ENCODE results near the gene SORCS2.

SORCS2 gene

DNA sequence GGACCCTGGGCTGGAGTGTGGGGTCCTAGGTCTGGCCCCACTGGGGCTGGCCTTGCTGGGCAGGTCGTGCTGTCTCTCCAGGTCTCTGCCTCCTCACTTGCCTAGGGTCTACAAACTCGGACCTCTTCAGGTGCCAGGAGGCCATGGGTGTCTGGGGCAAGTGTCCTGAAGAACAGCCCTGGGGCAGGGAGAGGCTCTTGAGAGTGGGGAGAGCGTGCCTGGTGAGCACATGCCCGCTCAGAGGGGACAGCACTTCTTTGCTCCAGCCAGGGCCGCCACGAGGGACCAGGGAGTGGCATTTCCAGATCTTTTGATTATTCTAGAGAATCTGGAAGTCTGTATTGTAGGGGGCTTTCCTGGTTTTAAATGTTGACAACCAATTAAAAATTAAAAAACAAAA, 63.7 kb downstream of the SORCS2 start:
- Histone ChIP-seq H3K4me3 (ENCODE audit: insufficient read depth in 1 of 2, low read depth in 1 of 2, low read length in 2 of 2) (no peak overlapping the region), H3K4me2 (ENCODE audit: low read length, poor library complexity, severe bottlenecking) (no peak overlapping the region), H3K27ac (ENCODE audit: low read length, poor library complexity, severe bottlenecking) (no peak overlapping the region), H3K23ac (ENCODE audit: low read length in 2 of 2) (no peak overlapping the region), H3K18ac (ENCODE audit: low read depth in 1 of 2, low read length in 2 of 2) (no peak overlapping the region), H3K4ac (ENCODE audit: low read depth in 1 of 2, low read length in 2 of 2) (no peak overlapping the region), H2AFZ (ENCODE audit: low read depth, low read length) (no peak overlapping the region), H3K79me1 (replicated peaks; ENCODE audit: low read length, poor library complexity, severe bottlenecking) (peaks cover 6% of the 10 kb centered on the region), H3K27me3 (ENCODE audit: control insufficient read depth in 1 of 2, insufficient read depth in 1 of 2, low read length in 2 of 2) (peaks cover 27 to 39% of the 10 kb centered on the region in 2 experiments), H2BK12ac (ENCODE audit: low read length in 2 of 2) (peak overlapping the region in 1 of 2 experiments; percentile 15), H4K8ac (ENCODE audit: low read length) (no peak overlapping the region), H2AK5ac (ENCODE audit: low read length, severe bottlenecking) (no peak overlapping the region), H3K4me1 (ENCODE audit: control insufficient read depth, insufficient read depth, low read depth, low read length) (peaks cover 9% of the 10 kb centered on the region), H2BK5ac (ENCODE audit: low read depth, low read length, poor library complexity, severe bottlenecking) (no peak overlapping the region), H4K91ac (ENCODE audit: low read length) (peak overlapping the region; percentile 57), H3K14ac (ENCODE audit: low read length in 2 of 2) (no peak overlapping the region), H3K9me3 (ENCODE audit: control insufficient read depth, low read length) (peaks cover 7% of the 10 kb centered on the region), H3K36me3 (ENCODE audit: control insufficient read depth in 1 of 2, insufficient read depth in 2 of 2, low read depth in 1 of 2, low read length in 2 of 2) (no peaks in the 10 kb centered on the region), H2BK15ac (ENCODE audit: low read depth, poor library complexity, severe bottlenecking) (no peak overlapping the region), H3K9ac (ENCODE audit: low read length) (no peak overlapping the region), H2BK120ac (ENCODE audit: low read depth, low read length) (peak overlapping the region; percentile 24)
- 66% methylated on average over 4 of the region's 6 CpGs for WGBS
- no peak for DNase-seq

GRCh38 chr4:7256984-7257810, 64.9 kb downstream of the SORCS2 start:
- Histone ChIP-seq H3K4me3 (ENCODE audit: insufficient read depth in 1 of 2, low read depth in 1 of 2, low read length in 2 of 2) (no peak overlapping the region), H3K36me3 (ENCODE audit: control insufficient read depth in 1 of 2, insufficient read depth in 2 of 2, low read depth in 1 of 2, low read length in 2 of 2) (no peaks in the 10 kb centered on the region), H4K8ac (ENCODE audit: low read length) (no peak overlapping the region), H2BK120ac (ENCODE audit: low read depth, low read length) (no peak overlapping the region), H3K23ac (ENCODE audit: low read length in 2 of 2) (no peak overlapping the region), H2AK5ac (ENCODE audit: low read length, severe bottlenecking) (no peak overlapping the region), H3K4me1 (ENCODE audit: control insufficient read depth, insufficient read depth, low read depth, low read length) (peaks cover 9% of the 10 kb centered on the region), H3K27ac (ENCODE audit: low read length, poor library complexity, severe bottlenecking) (no peak overlapping the region), H3K9me3 (ENCODE audit: control insufficient read depth, low read length) (peaks cover 7% of the 10 kb centered on the region), H2BK15ac (ENCODE audit: low read depth, poor library complexity, severe bottlenecking) (no peak overlapping the region), H3K14ac (ENCODE audit: low read length in 2 of 2) (no peak overlapping the region), H3K4me2 (ENCODE audit: low read length, poor library complexity, severe bottlenecking) (no peak overlapping the region), H3K27me3 (ENCODE audit: control insufficient read depth in 1 of 2, insufficient read depth in 1 of 2, low read length in 2 of 2) (peaks cover 24 to 34% of the 10 kb centered on the region in 2 experiments), H3K79me1 (replicated peaks; ENCODE audit: low read length, poor library complexity, severe bottlenecking) (peaks cover 4% of the 10 kb centered on the region), H2BK5ac (ENCODE audit: low read depth, low read length, poor library complexity, severe bottlenecking) (no peak overlapping the region), H2BK12ac (ENCODE audit: low read length in 2 of 2) (no peak overlapping the region), H3K4ac (ENCODE audit: low read depth in 1 of 2, low read length in 2 of 2) (no peak overlapping the region), H3K9ac (ENCODE audit: low read length) (no peak overlapping the region), H2AFZ (ENCODE audit: low read depth, low read length) (no peak overlapping the region), H4K91ac (ENCODE audit: low read length) (no peak overlapping the region), H3K18ac (ENCODE audit: low read depth in 1 of 2, low read length in 2 of 2) (no peak overlapping the region)
- WGBS: 79% methylated on average over 17 of the region's 17 CpGs
- DNase-seq: no peak

DNA sequence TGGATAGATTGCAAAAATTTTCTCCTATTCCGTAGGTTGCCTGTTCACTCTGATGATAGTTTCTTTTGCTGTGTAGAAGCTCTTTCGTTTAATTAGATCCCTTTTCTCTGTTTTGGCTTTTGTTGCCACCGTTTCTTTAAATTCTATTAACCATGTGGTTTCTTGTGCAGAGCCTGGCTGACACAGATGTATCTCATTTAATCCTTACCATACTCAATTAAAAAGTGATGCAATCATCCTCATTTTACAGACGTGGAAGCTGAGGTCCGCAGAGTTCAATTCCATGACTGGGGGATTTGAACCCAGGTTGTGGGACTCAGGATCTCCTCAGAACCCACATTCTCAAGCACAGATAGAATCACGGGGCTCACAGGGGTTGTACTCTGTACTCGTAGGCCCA, 66.7 kb downstream of the SORCS2 start:
- Histone ChIP-seq H3K27ac (ENCODE audit: low read length, poor library complexity, severe bottlenecking) (no peak overlapping the region), H3K4me3 (ENCODE audit: insufficient read depth in 1 of 2, low read depth in 1 of 2, low read length in 2 of 2) (no peak overlapping the region), H4K8ac (ENCODE audit: low read length) (no peak overlapping the region), H3K79me1 (replicated peaks; ENCODE audit: low read length, poor library complexity, severe bottlenecking) (peaks cover 4% of the 10 kb centered on the region), H2BK120ac (ENCODE audit: low read depth, low read length) (no peak overlapping the region), H3K27me3 (ENCODE audit: control insufficient read depth in 1 of 2, insufficient read depth in 1 of 2, low read length in 2 of 2) (peaks cover 15 to 38% of the 10 kb centered on the region in 2 experiments), H3K23ac (ENCODE audit: low read length in 2 of 2) (no peak overlapping the region), H2BK12ac (ENCODE audit: low read length in 2 of 2) (no peak overlapping the region), H3K18ac (ENCODE audit: low read depth in 1 of 2, low read length in 2 of 2) (no peak overlapping the region), H3K4me2 (ENCODE audit: low read length, poor library complexity, severe bottlenecking) (no peak overlapping the region), H3K36me3 (ENCODE audit: control insufficient read depth in 1 of 2, insufficient read depth in 2 of 2, low read depth in 1 of 2, low read length in 2 of 2) (no peaks in the 10 kb centered on the region), H3K14ac (ENCODE audit: low read length in 2 of 2) (no peak overlapping the region), H4K91ac (ENCODE audit: low read length) (no peak overlapping the region), H3K9me3 (ENCODE audit: control insufficient read depth, low read length) (peaks cover 7% of the 10 kb centered on the region), H3K9ac (ENCODE audit: low read length) (no peak overlapping the region), H2BK15ac (ENCODE audit: low read depth, poor library complexity, severe bottlenecking) (no peak overlapping the region), H2AK5ac (ENCODE audit: low read length, severe bottlenecking) (no peak overlapping the region), H2AFZ (ENCODE audit: low read depth, low read length) (no peak overlapping the region), H3K4ac (ENCODE audit: low read depth in 1 of 2, low read length in 2 of 2) (no peak overlapping the region), H2BK5ac (ENCODE audit: low read depth, low read length, poor library complexity, severe bottlenecking) (no peak overlapping the region), H3K4me1 (ENCODE audit: control insufficient read depth, insufficient read depth, low read depth, low read length) (peaks cover 11% of the 10 kb centered on the region)
- WGBS: 87% methylated on average over 5 of the region's 7 CpGs
- DNase-seq: no peak

- Histone ChIP-seq H3K27ac (ENCODE audit: low read length, poor library complexity, severe bottlenecking) (no peak overlapping the region), H2BK15ac (ENCODE audit: low read depth, poor library complexity, severe bottlenecking) (no peak overlapping the region), H3K4me1 (ENCODE audit: control insufficient read depth, insufficient read depth, low read depth, low read length) (peaks cover 10% of the 10 kb centered on the region), H3K79me1 (replicated peaks; ENCODE audit: low read length, poor library complexity, severe bottlenecking) (peaks cover 2% of the 10 kb centered on the region), H3K4ac (ENCODE audit: low read depth in 1 of 2, low read length in 2 of 2) (no peak overlapping the region), H3K23ac (ENCODE audit: low read length in 2 of 2) (no peak overlapping the region), H3K36me3 (ENCODE audit: control insufficient read depth in 1 of 2, insufficient read depth in 2 of 2, low read depth in 1 of 2, low read length in 2 of 2) (no peaks in the 10 kb centered on the region), H4K8ac (ENCODE audit: low read length) (no peak overlapping the region), H3K4me2 (ENCODE audit: low read length, poor library complexity, severe bottlenecking) (no peak overlapping the region), H3K4me3 (ENCODE audit: insufficient read depth in 1 of 2, low read depth in 1 of 2, low read length in 2 of 2) (no peak overlapping the region), H3K9me3 (ENCODE audit: control insufficient read depth, low read length) (peaks cover 7% of the 10 kb centered on the region), H2BK120ac (ENCODE audit: low read depth, low read length) (no peak overlapping the region), H3K14ac (ENCODE audit: low read length in 2 of 2) (no peak overlapping the region), H3K27me3 (ENCODE audit: control insufficient read depth in 1 of 2, insufficient read depth in 1 of 2, low read length in 2 of 2) (peaks cover 15 to 39% of the 10 kb centered on the region in 2 experiments), H4K91ac (ENCODE audit: low read length) (no peak overlapping the region), H2AFZ (ENCODE audit: low read depth, low read length) (no peak overlapping the region), H2BK5ac (ENCODE audit: low read depth, low read length, poor library complexity, severe bottlenecking) (no peak overlapping the region), H2AK5ac (ENCODE audit: low read length, severe bottlenecking) (no peak overlapping the region), H3K18ac (ENCODE audit: low read depth in 1 of 2, low read length in 2 of 2) (no peak overlapping the region), H2BK12ac (ENCODE audit: low read length in 2 of 2) (no peak overlapping the region), H3K9ac (ENCODE audit: low read length) (no peak overlapping the region)
- no peak for DNase-seq
- 86% methylated on average over 7 of the region's 7 CpGs for WGBS
These were observed 68.2 kb downstream of the SORCS2 start for GRCh38 chr4:7260569-7260968.

All from mesenchymal stem cell (in vitro differentiated cells and primary cell).